ENCODE data around the gene DCXR.
A peak's percentile ranks its signal among the peaks of the same experiment; 100 is the strongest.

The DCXR gene

GRCh38 chr17:81993729-81994592 lies 43.5 kb downstream of the DCXR start:
- TF ChIP-seq, protein P1, sequence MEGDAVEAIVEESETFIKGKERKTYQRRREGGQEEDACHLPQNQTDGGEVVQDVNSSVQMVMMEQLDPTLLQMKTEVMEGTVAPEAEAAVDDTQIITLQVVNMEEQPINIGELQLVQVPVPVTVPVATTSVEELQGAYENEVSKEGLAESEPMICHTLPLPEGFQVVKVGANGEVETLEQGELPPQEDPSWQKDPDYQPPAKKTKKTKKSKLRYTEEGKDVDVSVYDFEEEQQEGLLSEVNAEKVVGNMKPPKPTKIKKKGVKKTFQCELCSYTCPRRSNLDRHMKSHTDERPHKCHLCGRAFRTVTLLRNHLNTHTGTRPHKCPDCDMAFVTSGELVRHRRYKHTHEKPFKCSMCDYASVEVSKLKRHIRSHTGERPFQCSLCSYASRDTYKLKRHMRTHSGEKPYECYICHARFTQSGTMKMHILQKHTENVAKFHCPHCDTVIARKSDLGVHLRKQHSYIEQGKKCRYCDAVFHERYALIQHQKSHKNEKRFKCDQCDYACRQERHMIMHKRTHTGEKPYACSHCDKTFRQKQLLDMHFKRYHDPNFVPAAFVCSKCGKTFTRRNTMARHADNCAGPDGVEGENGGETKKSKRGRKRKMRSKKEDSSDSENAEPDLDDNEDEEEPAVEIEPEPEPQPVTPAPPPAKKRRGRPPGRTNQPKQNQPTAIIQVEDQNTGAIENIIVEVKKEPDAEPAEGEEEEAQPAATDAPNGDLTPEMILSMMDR (conservative IDR thresholded peaks at IDR 0.05; ENCODE audit: low read depth, low read length): no peak
- no peak overlapping the region for H3K4me3 ChIP-seq (ENCODE audit: low read depth, low read length)
- no peak for DNase-seq (ENCODE audit: low read depth)

- DNase-seq (ENCODE audit: low read depth): no peak
- TF ChIP-seq, protein P1 (conservative IDR thresholded peaks at IDR 0.05; ENCODE audit: low read depth, low read length): no peak
- no peak overlapping the region for H3K4me3 ChIP-seq (ENCODE audit: low read depth, low read length)
Measured at GRCh38 chr17:81992306-81993102, 45.0 kb downstream of the DCXR start.

DNA sequence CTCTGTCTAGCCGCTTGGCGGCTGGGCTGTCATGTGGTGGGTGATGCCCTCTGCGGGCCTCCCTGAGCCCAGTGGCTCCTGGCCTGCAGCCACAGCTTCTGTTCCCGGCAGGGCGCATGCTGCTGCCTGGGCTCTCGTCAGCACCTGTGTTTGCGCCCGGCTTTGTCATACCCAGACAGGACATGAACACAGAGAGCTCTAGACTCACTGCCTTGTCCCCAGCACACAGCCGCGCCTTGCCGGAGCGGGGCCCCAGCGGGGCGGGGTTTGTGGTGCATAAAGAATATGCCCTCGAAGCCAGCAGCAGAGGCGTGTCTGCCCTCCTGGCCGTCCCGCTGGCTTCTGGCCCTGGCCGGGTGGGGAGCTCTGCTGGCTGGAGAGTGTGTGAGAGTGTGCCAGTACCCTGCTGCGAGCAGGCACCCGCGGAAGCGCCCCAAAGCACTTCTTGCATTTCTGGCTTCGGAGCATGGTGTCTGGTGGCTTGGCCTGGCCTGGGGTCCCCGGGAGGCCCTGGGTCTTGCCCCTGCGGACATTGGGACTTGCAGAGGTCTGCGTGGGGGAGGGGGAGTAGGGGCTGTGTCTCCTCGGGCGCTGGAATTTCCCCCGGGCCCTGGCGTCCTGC lies 45.7 kb downstream of the DCXR start:
- peak; percentile 36 for DNase-seq (ENCODE audit: low read depth)
- TF ChIP-seq, protein P1 (conservative IDR thresholded peaks at IDR 0.05; ENCODE audit: low read depth, low read length): no peak
- no peak overlapping the region for H3K4me3 ChIP-seq (ENCODE audit: low read depth, low read length)

DNA sequence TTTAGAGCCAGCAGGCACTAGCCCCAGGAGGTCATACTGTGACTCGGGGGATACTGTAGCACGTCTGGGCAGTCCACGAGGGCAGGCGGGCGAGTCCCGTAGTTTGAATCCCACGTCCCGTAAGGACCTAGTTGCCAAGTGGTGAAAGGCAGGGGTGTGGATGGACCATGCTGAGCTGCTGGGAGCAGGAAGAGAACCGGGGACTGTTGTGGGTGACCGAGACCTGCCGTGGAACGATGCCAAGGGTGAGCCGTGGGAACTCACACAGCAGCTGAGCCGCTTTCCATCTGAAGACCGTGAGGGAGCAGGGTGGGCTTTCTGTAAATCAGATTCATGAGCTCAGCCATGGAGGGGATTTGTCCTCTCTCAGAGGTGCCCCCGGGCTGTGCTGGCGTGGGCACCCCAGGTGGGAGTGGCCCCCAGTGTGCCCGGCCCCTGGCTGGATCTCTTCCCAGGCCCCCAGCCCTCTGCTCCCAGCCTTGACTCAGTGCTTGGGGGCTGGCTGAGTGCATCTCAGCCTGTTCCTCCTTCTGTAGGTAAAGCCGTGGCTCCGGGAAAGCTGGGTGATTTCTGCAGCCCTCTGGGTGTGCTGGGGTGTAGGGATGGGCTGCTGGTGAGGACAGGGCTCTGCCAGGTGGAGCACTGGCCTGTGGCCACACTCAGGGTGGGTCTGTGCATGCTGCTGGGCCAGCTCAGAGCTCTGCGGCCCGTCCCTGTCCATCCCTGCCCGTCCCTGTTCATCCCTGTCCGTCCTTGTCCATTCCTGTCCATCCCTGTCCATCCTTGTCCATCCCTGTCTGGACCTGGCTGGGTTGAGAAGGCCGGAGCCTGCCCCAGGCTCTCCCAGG lies 46.4 kb downstream of the DCXR start:
- H3K4me3 ChIP-seq (ENCODE audit: low read depth, low read length): no peak overlapping the region
- DNase-seq (ENCODE audit: low read depth): no peak
- TF ChIP-seq, protein P1 (conservative IDR thresholded peaks at IDR 0.05; ENCODE audit: low read depth, low read length): no peak

DNA sequence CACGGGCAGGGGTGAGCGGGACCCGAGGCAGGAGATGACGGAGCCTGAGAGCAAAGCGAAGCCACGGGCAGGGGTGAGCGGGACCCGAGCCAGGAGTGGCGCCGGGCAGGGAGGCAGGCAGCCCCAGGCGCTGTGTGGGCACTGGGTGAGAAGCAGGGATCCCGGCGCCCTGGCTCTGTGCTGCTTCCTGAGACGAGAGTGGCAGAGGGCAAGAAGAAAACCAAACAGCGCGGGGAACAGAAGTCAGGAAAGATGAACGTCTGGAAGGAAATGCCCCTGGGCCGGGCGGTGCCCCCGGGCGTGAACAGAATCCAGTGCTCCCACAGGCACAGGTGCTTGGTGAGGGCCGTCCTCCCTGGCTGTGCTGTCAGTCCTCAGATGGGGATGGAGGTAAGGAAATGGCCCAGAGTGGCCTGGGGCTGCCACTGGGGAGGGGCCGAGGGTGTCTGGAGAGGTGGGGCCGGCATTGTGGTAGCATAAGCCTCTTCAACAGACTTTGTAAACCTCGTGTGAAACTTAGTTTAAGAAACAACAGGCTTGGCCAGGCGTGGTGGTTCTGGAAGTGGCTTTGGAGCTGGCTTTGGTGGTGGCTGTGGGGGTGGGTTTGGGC lies 50.2 kb downstream of the DCXR start:
- H3K4me3 ChIP-seq (ENCODE audit: low read depth, low read length): no peak overlapping the region
- TF ChIP-seq, protein P1 (conservative IDR thresholded peaks at IDR 0.05; ENCODE audit: low read depth, low read length): no peak
- DNase-seq (ENCODE audit: low read depth): no peak

GRCh38 chr17:81986606-81987005 lies 50.9 kb downstream of the DCXR start:
- H3K4me3 ChIP-seq (ENCODE audit: low read depth, low read length): no peak overlapping the region
- no peak for DNase-seq (ENCODE audit: low read depth)
- TF ChIP-seq, protein P1 (conservative IDR thresholded peaks at IDR 0.05; ENCODE audit: low read depth, low read length): no peak

All from choroid plexus epithelial cell (primary cell).